Fibroblast of mammary gland (primary cell): ENCODE results near the gene IQUB.
A peak's percentile ranks its signal among the peaks of the same experiment; 100 is the strongest.

Experiments used
- DNase-seq: peaks from one replicate; pipeline ENCODE4 v3.0.0-alpha.2; 2010; ENCODE audit warnings: low read depth
- H3K4me3 ChIP-seq: 2 replicates; pipeline ENCODE4 v1.5.1; 2011; ENCODE audit warnings: low read depth, mild to moderate bottlenecking, low read length, moderate library complexity; ENCODE audit not compliant: control insufficient read depth
- TF ChIP-seq, protein P1 (sequence below): conservative IDR thresholded peaks from 2 replicates; pipeline ENCODE4 v1.5.1; 2011; ENCODE audit warnings: low read depth, low read length, inconsistent platforms; ENCODE audit not compliant: control insufficient read depth, insufficient read depth

Gene IQUB

GRCh38 chr7:123548406-123548805, 14.0 kb upstream of the IQUB start:
- no peak overlapping the region for H3K4me3 ChIP-seq
- DNase-seq, result peak; percentile 6
- TF ChIP-seq, protein P1, sequence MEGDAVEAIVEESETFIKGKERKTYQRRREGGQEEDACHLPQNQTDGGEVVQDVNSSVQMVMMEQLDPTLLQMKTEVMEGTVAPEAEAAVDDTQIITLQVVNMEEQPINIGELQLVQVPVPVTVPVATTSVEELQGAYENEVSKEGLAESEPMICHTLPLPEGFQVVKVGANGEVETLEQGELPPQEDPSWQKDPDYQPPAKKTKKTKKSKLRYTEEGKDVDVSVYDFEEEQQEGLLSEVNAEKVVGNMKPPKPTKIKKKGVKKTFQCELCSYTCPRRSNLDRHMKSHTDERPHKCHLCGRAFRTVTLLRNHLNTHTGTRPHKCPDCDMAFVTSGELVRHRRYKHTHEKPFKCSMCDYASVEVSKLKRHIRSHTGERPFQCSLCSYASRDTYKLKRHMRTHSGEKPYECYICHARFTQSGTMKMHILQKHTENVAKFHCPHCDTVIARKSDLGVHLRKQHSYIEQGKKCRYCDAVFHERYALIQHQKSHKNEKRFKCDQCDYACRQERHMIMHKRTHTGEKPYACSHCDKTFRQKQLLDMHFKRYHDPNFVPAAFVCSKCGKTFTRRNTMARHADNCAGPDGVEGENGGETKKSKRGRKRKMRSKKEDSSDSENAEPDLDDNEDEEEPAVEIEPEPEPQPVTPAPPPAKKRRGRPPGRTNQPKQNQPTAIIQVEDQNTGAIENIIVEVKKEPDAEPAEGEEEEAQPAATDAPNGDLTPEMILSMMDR, result no peak

DNA sequence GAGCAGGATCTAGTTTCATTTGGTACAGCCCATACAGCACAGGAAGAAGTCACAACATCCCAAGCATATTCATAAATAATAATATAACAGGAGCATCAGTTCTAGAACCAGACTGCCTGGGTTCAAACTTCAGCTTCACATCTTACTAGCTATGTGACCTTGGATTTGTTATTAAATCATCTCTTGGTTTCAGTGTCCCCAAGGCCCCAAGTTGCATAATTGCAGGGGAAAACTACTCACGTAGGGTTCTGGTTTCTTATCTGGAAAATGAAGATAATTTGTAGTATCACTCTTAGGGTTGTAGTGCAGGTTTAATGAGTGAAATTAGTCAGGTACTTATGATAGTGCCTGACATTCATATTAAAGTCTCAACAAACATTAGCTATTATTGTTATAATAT, 5.5 kb upstream of the IQUB start:
- no peak overlapping the region for H3K4me3 ChIP-seq
- DNase-seq, result no peak
- TF ChIP-seq, protein P1, result no peak

GRCh38 chr7:123538897-123539296, 4.5 kb upstream of the IQUB start:
- TF ChIP-seq, protein P1, result no peak
- no peak overlapping the region for H3K4me3 ChIP-seq
- DNase-seq, result peak; percentile 32

- TF ChIP-seq, protein P1, result no peak
- DNase-seq, result peak; percentile 88
- no peak overlapping the region for H3K4me3 ChIP-seq
Observed at GRCh38 chr7:123538189-123538714, 3.9 kb upstream of the IQUB start.

- TF ChIP-seq, protein P1, result peak; percentile 43
- no peak overlapping the region for H3K4me3 ChIP-seq
- DNase-seq, result peak; percentile 41
Observed at GRCh38 chr7:123537026-123537642, 2.7 kb upstream of the IQUB start.

- DNase-seq, result no peak
- TF ChIP-seq, protein P1, result no peak
- peak overlapping the region; percentile 36 for H3K4me3 ChIP-seq
Observed at GRCh38 chr7:123535517-123535916, 1.1 kb upstream of the IQUB start.
